Heart right ventricle (tissue), 16 donors: ENCODE results near the gene RAB31. TPM values are rescaled to one million over a fixed set of nuclear protein-coding genes. Genes with fewer than 3 reads are reported as not detected.

Experiments
- ATAC-seq, 8 donors: fragments of 200-7000 bp; cut with Tn5 transposase; one replicate each; pipeline ENCODE4 v1.9.1; 2020; ENCODE audit warnings: mild to moderate bottlenecking in 8 of 8, moderate library complexity in 8 of 8, moderate number of reproducible peaks in 1 of 8
- DNase-seq, 2 donors: peaks; one replicate each; pipeline ENCODE4 v3.0.0-alpha.2; 2020
- H3K27ac ChIP-seq, 10 donors: fragments of 200-600 bp; sonication (generic) in 2 of 10; one replicate each; pipeline versions ENCODE4 v1.5.0 to v1.8.0; 2020 to 2022; ENCODE audit warnings: mild to moderate bottlenecking in 3 of 10
- H3K27me3 ChIP-seq, 7 donors: fragments of 200-600 bp; one replicate each; pipeline ENCODE4 v1.8.0; 2021 to 2022; ENCODE audit warnings: mild to moderate bottlenecking in 2 of 7
- H3K36me3 ChIP-seq, 9 donors: fragments of 200-600 bp; sonication (generic) in 1 of 9; one replicate each; pipeline versions ENCODE4 v1.5.0 to v1.8.0; 2020 to 2022; ENCODE audit warnings: mild to moderate bottlenecking in 2 of 9
- H3K4me1 ChIP-seq, 9 donors: fragments of 200-600 bp; sonication (generic) in 1 of 9; one replicate each; pipeline versions ENCODE4 v1.5.0 to v1.8.0; 2020 to 2022; ENCODE audit warnings: mild to moderate bottlenecking in 4 of 9
- H3K4me3 ChIP-seq, 10 donors: fragments of 200-600 bp; sonication (generic) in 2 of 10; one replicate each; pipeline versions ENCODE4 v1.5.0 to v1.8.0; 2020 to 2022; ENCODE audit warnings: mild to moderate bottlenecking in 7 of 10, moderate library complexity in 2 of 10
- H3K9me3 ChIP-seq, 11 donors: fragments of 200-600 bp in 10 of 11; sonication (generic) in 2 of 11; one replicate each; pipeline versions ENCODE4 v1.5.0 to v1.8.0; 2013 to 2022; ENCODE audit warnings: mild to moderate bottlenecking in 2 of 11, control low read depth in 1 of 11, moderate library complexity in 1 of 11
- CTCF ChIP-seq, 9 donors: fragments of 200-600 bp; sonication (generic) in 2 of 9; IDR thresholded peaks; one replicate each; pipeline versions ENCODE4 v1.5.0 to v1.8.0; 2021 to 2022; ENCODE audit warnings: antibody characterized with exemption in 9 of 9, mild to moderate bottlenecking in 5 of 9, moderate library complexity in 1 of 9
- WGBS, 2 donors: extraction: QIAGEN DNeasy Blood & Tissue Kit; methylation state at CpG; one replicate each; pipeline ENCODE4 v1.1.7; 2013; ENCODE audit warnings: inconsistent platforms in 1 of 2; 5-methylcytosine and 5-hydroxymethylcytosine counted together
- intact Hi-C, 10 donors: fragments of 100-400 bp; cut with DNase I; formaldehyde crosslinking; loops; one replicate each; pipeline versions ENCODE4 v1.11.1 to v1.14.2; 2022
- polyA plus RNA-seq, 2 donors: library from polyadenylated mRNA; stranded (reverse); fragments of 200-250 nt; gene quantifications; one replicate each; pipeline ENCODE4 v1.2.3, GENCODE V29; 2013
- total RNA-seq, 10 donors: library from RNA; stranded (reverse); fragmentation: NEBNext Ultra II Directional in 3 of 10; extraction: Animal tissue kit (Norgen Biotek cat#: 25700) in 3 of 10; gene quantifications; one replicate each; pipeline versions ENCODE4 v1.2.1 to v1.2.4, GENCODE V29; 2021 to 2023
- donor health status: Arrhythmogenic right ventricular cardiomyopathy.
- donor health status: ischemic (EF 13 %, LVEDD 7.1; RV severe dilation, severe dysfunction).
- donor health status: healthy with polysubstance abuse.
- donor health status: DM: no; HTN: yes; CAD: no.
- donor health status: DM: no; HTN: no; CAD: no.
- donor health status: ischemic (EF 25% LVEDD 6.9; RV normal size, moderate dysfunction).
- donor health status: ischemic (EF 25% LVEDD 5.7; RV mildly dilated, moderate dysfunction).
- donor health status: healthy.
- donor health status: DM: yes; HTN: yes; CAD: no.
- donor health status: Ischemic cardiomyopathy.
- donor health status: ischemic (EF 35%, LVEDD 5.7; RV mildly dilated, moderate dysfunction).
- donor health status: nonischemic (EF 11% LVEDD 7.7; RV severe dilation, severe dysfunction).
- donor health status: DM: yes; HTN: yes; CAD: no.
- donor health status: PGD.
- donor health status: ischemic (EF 29% LVEDD 5.4; RV normal size, mild dysfunction).
- donor health status: nonischemic (EF 23%, LVEDD 6.1; RV moderate dilation, normal function).

RAB31 gene
- total and polyA plus RNA-seq, 12 donors = 4.5 to 47.8 (median 16.6) TPM

- Histone ChIP-seq H3K9me3 (no peaks in the 10 kb centered on the region), H3K4me3 (no peak overlapping the region), H3K36me3 (peaks cover 0 to 10% (median 0%) of the 10 kb centered on the region in 9 donors), H3K4me1 (peaks cover 0 to 64% (median 19%) of the 10 kb centered on the region in 9 donors), H3K27me3 (no peaks in the 10 kb centered on the region), H3K27ac (peak overlapping the region in 1 of 10 donors; percentile 91)
- ATAC-seq (no peak), DNase-seq (no peak)
- WGBS, 2 donors = 88 to 93% methylated on average over 6 of the region's 6 CpGs
- TF ChIP-seq CTCF (IDR thresholded peaks at IDR 0.05) = no peak
- intact Hi-C loops = no loop called here
These were observed 121.3 kb downstream of the RAB31 start for GRCh38 chr18:9829397-9829712.

- DNase-seq (no peak), ATAC-seq (peak in 2 of 8 donors; percentile 17 to 44)
- intact Hi-C loops = no loop called here
- peak in 2 of 9 donors; percentile 7 to 29 for TF ChIP-seq CTCF (IDR thresholded peaks at IDR 0.05)
- Histone ChIP-seq H3K27me3 (no peaks in the 10 kb centered on the region), H3K36me3 (peaks cover 0 to 13% (median 0%) of the 10 kb centered on the region in 9 donors), H3K9me3 (no peaks in the 10 kb centered on the region), H3K27ac (peak overlapping the region in 6 of 10 donors; percentile 3 to 45 (median 14)), H3K4me1 (peaks cover 0 to 53% (median 11%) of the 10 kb centered on the region in 9 donors), H3K4me3 (no peak overlapping the region)
- WGBS, 2 donors = 63 to 65% methylated on average over 13 of the region's 13 CpGs
These were observed 123.1 kb downstream of the RAB31 start for GRCh38 chr18:9831036-9831722.

- peak in 1 of 8 donors; percentile 8 for ATAC-seq
- TF ChIP-seq CTCF (IDR thresholded peaks at IDR 0.05) = no peak
- Histone ChIP-seq H3K27ac (peak overlapping the region in 6 of 10 donors; percentile 3 to 45 (median 14)), H3K4me1 (peaks cover 0 to 47% (median 15%) of the 10 kb centered on the region in 9 donors), H3K36me3 (peaks cover 0 to 13% (median 0%) of the 10 kb centered on the region in 9 donors), H3K4me3 (no peak overlapping the region), H3K27me3 (no peaks in the 10 kb centered on the region), H3K9me3 (no peaks in the 10 kb centered on the region)
- no peak for DNase-seq
- 79 to 80% methylated on average over 12 of the region's 12 CpGs for WGBS, 2 donors
- intact Hi-C loops = no loop called here
These were observed 123.7 kb downstream of the RAB31 start for GRCh38 chr18:9831723-9832199.

GRCh38 chr18:9832871-9833270 lies 124.8 kb downstream of the RAB31 start:
- no peak for TF ChIP-seq CTCF (IDR thresholded peaks at IDR 0.05)
- WGBS, 2 donors = 95 to 96% methylated on average over 20 of the region's 20 CpGs
- Histone ChIP-seq H3K4me1 (peaks cover 0 to 36% (median 17%) of the 10 kb centered on the region in 9 donors), H3K27ac (no peak overlapping the region), H3K36me3 (peaks cover 0 to 13% (median 0%) of the 10 kb centered on the region in 9 donors), H3K9me3 (no peaks in the 10 kb centered on the region), H3K27me3 (no peaks in the 10 kb centered on the region), H3K4me3 (no peak overlapping the region)
- intact Hi-C loops = no loop called here
- DNase-seq = no peak
- ATAC-seq = no peak
